NCI-H748 treated with DMSO at 0.1 percent for 48 hours (cell line): ENCODE results near the gene LRRN2.
"Not testable (repeated sequence)": the region's sequence is repeated elsewhere in the genome, so short reads cannot be mapped to it uniquely, and the experiment has no call there.

ENCODE experiments used
- DNase-seq: peaks from one replicate; lab custom pipeline; 2025; lab: John Stamatoyannopoulos, UW

Gene LRRN2

DNA sequence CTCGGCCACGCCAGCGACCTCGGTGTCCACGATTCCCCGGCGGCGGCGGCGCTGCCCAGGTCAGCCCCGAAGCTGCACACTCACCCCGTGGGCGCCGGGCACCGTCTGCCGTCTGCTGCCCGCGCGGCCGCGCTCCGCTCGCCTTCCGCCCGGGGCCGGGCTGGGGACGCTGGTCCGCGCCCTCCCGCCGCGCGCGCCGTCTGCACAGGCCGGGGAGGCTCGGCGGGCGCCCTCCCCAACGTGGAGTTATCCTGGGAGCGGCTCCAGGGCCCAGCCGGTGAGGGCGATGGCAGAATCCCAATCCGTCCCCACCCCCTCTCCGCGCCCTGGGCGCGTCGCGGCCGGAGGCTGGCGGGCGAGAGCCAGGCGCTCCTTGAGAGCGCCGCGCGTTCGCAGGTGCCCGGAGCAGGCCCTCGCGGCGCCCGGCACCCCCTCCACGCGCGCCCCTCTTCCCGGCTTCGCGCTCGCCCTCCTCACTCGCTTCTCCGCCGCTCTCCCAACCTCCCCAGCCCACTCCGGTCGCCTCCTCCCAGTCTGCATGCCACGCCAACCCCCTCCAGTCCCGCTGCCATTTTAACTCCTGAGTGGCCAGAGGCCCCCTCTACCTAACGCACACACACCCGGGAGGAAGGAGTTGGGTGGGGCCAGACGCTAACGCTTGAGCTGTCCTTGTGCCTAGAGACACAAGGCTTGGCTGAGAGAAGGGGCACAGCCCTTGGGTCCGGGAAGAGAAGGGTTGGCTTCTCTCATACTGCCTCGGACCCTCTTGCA is at the start of gene LRRN2:
LRRN2 (minus strand) TSS at position 503 of the 771 bp plus-strand sequence. CDS start 65,746 bp downstream, outside the sequence.
- DNase-seq: no peak

- DNase-seq: no peak
These were observed 49.5 kb upstream of the LRRN2 start for GRCh38 chr1:204735042-204735441.

DNA sequence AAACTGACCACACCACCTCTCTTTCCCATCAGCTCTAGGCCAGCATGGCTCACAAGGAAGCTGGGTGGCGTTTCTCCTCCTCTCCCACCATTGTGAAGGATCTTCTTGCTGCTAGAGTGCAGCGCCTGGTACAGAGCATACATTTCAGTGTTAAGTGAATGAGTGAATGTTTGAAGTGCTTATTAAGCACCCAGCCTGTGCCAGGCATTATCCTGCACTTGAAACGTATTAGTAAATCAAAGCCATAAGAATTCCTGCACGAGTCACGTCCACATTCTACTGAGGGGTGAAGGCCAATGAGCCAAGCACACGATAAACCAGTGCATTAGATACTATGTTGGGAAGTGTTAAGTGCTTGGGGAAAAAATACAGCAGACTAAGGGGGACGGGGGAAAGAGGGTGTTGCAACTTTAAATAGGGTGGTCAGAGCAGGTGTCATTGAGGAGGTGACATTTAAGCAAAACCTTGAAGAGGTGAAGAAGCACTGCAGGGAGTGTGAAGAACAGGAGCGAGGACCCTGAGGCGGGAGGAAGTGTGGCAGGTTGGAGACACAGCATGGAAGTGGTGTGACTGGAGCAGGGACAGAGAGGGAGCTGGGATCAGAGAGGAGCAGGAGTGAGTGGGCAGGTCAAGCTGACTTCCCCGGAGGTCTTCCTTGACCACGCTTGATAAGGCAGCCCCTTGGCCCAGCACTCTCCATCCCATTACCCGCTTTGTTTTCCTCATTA is 48.5 kb upstream of the LRRN2 start:
- DNase-seq: no peak

- DNase-seq: no peak
These were observed 47.8 kb upstream of the LRRN2 start for GRCh38 chr1:204733289-204733688.

DNA sequence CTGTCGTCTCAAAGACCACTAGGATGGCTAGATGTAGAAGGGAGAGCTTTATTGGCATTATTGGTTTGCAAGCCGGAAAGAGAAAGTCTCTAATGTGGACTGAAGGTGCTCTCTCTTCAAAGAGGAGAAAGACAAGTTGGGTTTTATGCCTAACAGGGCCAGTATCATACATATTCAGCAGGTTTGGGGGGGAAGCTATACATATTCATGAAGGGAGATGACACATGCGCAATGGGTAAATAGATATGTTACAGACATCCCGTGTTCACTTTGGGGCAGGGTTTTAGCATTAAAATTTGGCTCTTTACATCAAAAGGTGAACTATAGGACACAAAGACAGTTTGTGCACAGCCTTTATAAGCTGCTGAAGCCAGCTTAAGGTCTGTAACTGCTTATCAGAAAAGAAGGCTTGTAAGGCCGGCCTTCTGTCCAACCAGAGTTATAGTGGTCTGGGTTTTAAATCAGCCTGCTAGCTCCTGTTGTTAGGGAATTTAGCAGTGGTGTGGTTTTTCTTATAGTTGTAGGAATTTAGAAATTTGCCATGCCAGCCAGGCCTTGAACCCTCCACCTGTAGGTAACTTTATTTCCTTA is 46.5 kb upstream of the LRRN2 start:
- no peak for DNase-seq

- DNase-seq: no peak
These were observed 46.0 kb upstream of the LRRN2 start for GRCh38 chr1:204731509-204731908.

- DNase-seq: no peak
These were observed 45.4 kb upstream of the LRRN2 start for GRCh38 chr1:204730826-204731459.

- DNase-seq: no peak
These were observed 44.0 kb upstream of the LRRN2 start for GRCh38 chr1:204729516-204729915.

DNA sequence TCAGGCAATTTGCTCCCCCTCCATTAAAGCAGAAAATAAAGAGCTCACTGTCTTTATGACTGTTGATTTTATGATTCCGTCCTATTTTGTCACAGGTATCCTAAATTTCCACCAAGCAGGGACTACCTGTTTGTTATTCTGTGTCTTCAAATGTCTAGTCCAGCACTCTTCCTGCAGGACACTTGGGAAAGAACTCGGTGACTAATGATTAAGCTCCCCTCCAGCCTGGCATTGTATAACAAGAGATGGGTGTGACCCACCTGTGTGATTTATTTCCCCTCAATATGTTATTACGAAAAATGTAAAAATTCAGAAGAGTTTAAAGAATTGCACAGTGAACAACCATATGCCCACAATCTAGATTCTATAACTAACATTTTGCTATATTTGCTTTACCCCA is 42.9 kb upstream of the LRRN2 start:
- DNase-seq: no peak

DNA sequence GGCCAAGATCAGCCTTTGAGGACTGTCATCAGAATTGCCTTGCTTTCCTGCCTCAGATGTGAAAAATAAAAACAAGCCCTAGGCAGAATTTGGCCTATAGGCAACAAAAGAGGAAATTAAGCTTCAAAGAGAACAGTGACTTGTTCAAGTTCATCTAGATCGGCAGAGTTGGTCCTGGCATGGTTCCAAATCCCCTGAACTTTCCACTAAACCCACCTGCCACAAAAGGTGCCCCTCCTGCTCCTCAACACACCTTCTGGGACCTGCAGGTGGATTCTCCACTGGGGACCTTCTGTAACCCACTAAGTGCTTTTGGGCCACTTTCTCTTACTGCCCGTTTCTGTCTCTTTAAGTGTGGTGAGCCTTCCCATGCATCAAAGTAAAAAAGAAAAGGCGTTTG is 42.5 kb upstream of the LRRN2 start:
- DNase-seq: no peak

DNA sequence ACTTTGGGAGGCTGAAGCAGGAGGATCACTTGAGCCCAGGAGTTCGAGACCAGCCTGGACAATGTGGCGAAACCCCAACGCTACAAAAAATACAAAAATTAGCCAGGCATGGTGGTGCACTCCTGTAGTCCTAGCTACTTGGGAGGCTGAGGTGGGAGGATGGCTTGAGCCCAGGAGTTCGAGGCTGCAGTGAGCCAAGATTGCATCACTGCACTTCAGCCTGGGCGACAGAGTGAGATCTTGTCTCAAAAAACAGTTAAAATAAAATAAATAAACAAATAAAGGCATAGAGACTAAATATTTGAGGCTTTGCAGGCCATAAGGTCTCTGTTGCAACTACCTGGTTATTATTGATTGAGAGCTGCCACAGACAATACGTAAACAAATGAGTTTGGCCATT is 41.9 kb upstream of the LRRN2 start:
- not testable (repeated sequence) for DNase-seq

DNA sequence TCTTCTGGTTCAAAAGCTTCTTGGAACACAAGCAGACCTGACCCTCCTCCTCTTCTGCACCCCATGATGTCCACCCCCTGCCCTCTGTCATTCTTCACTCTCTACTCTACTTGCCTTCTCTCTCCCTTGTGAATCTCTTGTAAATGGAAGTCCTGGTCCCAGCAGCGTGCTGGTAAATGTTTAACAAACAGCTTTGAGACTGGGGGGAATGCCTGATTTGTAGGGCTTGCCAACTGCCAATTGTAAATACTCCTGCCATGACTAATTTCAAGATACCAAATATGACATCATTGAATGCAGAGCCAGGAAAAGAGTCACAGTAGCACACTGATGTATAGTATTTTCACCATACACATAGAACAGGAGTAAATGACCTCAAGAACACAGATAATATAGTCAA is 40.9 kb upstream of the LRRN2 start:
- no peak for DNase-seq

DNA sequence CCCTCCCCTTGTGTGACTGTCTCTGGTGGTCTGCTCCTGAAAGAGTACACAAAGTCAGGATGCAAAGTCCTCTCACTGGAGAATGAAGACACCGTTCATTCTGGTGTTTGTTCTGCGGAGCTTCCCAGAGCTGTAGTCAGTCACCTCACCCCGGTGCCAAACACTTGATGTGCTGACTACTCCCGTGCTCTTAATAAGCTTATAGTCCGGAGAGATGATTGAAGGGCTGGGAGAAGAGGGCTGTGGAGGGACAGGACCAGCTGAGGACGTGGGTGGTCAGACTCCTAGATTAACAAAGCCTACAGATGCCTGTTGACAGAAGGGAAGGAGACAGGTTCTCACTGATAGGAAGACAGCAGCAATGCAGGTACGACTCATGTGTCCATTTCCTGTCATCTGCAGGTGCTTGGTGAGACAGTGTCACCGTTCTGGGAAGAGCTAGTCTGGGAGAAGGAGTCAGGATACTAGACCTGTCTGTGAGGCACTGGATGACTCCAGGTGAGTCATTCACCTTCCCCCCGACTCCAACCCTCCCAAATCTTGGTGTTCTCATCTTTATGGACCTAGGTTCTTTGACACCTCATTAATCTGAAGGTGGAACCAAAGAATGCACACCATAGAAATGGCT is 40.4 kb upstream of the LRRN2 start:
- no peak for DNase-seq

- no peak for DNase-seq
These were observed 37.7 kb upstream of the LRRN2 start for GRCh38 chr1:204723131-204723787.

DNA sequence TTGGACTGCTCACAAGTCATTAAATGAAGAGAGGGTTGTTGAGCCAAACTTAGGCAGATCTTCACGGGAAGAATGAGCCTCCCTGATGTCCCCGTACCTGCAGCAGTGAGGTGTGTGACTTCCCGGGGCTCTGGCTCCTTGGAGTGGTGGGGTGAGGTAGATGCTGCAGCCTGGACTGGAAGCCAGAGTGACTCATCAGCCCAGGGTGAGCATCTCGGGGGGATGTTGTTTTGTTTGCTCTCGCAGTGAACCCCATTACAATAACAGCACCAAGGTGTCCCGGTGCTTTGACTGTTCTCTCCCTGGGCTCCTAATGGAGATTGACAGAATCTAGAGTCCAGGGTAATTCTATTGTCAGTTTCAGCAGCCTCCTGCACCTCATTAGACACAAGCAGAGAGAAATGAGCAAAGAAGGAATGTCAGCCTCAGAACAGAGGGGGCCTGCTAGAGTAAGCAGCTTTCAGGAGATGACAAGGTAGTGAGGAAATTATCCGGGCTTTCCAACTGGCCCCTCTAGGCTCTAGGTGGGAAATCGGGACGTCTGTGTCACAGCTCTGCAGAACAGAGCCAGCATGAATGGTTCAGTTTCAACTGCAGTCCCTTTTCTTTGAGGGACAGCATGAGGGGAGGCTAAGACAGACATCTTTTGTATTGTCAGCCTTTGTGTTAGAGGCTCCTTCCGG is 36.0 kb upstream of the LRRN2 start:
- no peak for DNase-seq

DNA sequence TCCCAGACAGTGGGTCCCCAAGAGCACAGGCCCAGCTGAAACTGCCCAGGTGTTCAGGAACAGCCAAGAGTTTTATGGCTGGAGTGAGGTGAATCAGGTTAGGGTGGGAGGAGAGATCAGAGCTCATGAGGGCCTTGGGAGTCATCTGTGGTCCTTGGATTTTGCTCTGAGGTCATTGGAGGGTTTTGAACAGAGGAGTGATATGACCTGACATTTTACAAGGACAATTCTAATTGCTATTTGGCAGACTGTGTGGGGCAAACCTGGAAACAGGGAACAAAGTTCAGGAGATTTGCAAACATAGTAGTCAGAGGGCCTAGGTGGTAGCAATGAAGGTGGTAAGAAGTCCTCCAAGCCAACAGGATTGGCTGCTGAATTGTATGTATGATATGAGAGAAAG is 31.1 kb upstream of the LRRN2 start:
- DNase-seq: no peak

DNA sequence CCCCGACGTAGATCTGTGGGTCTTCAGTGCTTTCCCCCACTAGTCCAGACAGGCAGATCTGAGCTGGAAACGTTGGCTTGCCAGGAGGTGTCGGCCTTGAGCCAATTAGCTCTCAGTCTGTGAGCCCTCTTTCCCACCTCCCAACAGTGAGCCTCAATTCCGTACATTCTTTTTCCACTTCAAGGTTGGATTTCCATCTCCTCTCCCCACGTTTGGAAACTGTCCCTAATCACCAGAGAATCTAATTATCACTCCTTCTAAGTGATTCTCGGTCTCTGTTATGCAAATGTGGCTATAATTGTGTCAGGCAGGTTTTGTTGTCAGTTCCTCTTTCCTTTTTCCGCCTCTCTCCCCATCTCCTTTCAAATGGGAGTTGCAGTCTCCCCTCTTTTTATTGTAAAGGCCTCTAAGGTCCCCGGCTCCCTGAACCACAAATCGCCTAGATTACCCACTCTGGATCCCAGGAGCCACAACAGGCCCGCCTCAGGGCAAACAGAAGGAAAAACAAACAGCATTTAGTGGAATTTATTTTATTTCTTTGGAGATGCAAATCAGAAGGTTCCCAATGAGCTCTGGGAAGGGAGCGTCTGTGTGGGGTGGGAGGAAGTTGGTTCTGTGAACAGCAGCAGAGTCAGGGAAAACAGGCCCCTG is 29.4 kb upstream of the LRRN2 start:
- no peak for DNase-seq

DNA sequence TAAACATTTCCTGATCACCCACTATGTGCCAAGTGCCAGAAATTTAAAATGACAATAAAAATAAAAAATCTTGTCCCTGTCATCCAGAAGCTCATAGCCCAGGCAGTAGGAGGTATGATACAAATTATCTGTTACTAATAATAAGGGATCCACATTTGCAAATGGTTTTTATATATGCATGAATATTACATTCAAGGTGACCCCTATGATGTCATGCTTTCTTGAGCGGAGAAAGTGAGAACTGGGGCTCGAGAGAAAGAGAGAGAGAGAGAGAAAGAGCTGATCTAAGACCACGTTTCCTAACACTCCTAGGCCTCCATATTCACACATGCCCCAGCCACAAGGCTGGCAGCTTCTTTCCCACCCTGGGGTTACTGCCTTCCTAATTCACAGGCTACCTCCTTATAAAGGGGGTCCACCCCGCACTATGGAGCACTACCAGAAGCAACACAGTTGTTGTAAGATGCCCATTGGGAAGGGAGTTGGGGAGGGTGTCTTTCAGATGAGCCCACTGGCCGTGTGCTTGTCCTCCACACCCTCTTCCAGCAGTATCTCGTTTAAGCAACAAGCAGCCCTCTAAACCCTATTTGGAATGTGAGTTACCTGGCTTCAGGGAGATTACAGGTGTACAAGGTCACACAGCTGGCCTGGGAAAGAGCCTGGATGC is 28.8 kb upstream of the LRRN2 start:
- DNase-seq: no peak

DNA sequence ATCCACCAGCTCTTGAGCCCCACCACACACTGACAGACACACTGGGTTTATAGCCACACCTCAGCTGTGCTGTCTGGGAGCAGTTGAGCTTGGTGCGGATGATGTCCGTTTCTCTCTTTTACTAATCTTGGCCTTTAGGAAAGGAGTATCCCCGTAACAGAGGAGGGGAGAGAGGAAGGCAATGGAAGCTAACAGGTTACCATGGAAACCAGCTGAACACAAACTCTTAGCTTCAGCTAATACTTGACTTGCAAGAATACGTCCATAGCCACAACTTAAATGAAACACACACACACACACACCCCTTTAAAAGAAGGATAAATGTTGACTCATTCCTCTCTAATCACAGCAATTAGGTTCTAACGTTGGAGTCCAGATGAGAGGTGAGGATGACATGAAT is 28.0 kb upstream of the LRRN2 start:
- DNase-seq: no peak
